HepG2 (cell line): ENCODE results near the gene TACC3. TPM values are rescaled to one million over a fixed set of nuclear protein-coding genes. Genes with fewer than 3 reads are reported as not detected.

Experiments
- CAMTA2 ChIP-seq: sonication (generic); formaldehyde crosslinking; IDR thresholded peaks from 2 replicates; pipeline ENCODE4 v1.4.0; 2020; ENCODE audit warnings: mild to moderate bottlenecking, missing genetic modification reagents, borderline replicate concordance
- CENPX ChIP-seq: sonication (generic); formaldehyde crosslinking; IDR thresholded peaks from 2 replicates; pipeline ENCODE4 v1.9.0; 2021; ENCODE audit warnings: mild to moderate bottlenecking, missing genetic modification reagents, moderate library complexity
- DNMT1 ChIP-seq: sonication (generic); formaldehyde crosslinking; IDR thresholded peaks from 2 replicates; pipeline ENCODE4 v1.5.1; 2020; ENCODE audit warnings: mild to moderate bottlenecking, missing genetic modification reagents
- DPF2 ChIP-seq: sonication (generic); formaldehyde crosslinking; IDR thresholded peaks from 2 replicates; pipeline ENCODE4 v1.4.0; 2020; ENCODE audit warnings: mild to moderate bottlenecking, low read depth, missing genetic modification reagents, borderline replicate concordance
- ERF ChIP-seq: IDR thresholded peaks from 2 replicates; pipeline ENCODE4 v1.6.1; 2018; ENCODE audit warnings: missing biosample characterization, missing genetic modification reagents
- GZF1 ChIP-seq: sonication (generic); formaldehyde crosslinking; IDR thresholded peaks from 2 replicates; pipeline ENCODE4 v1.5.1; 2020; ENCODE audit warnings: mild to moderate bottlenecking, missing genetic modification reagents
- HDAC1 ChIP-seq: sonication (generic); formaldehyde crosslinking; IDR thresholded peaks from 2 replicates; pipeline ENCODE4 v1.5.1; 2020; ENCODE audit warnings: mild to moderate bottlenecking, missing genetic modification reagents
- HNRNPK ChIP-seq: fragments of 200-400 bp; formaldehyde crosslinking; IDR thresholded peaks from 2 replicates; pipeline ENCODE4 v1.6.1; 2018; ENCODE audit warnings: low read length, low read depth, moderate library complexity, mild to moderate bottlenecking; ENCODE audit not compliant: poor library complexity, severe bottlenecking
- ISX ChIP-seq: sonication (generic); formaldehyde crosslinking; conservative IDR thresholded peaks from 2 replicates; pipeline ENCODE4 v1.5.0; 2020; ENCODE audit warnings: missing genetic modification reagents
- KLF13 ChIP-seq: sonication (generic); formaldehyde crosslinking; IDR thresholded peaks from 2 replicates; pipeline ENCODE4 v1.4.0; 2020; ENCODE audit warnings: mild to moderate bottlenecking, missing genetic modification reagents
- POLR2AphosphoS5 ChIP-seq: IDR thresholded peaks from 2 replicates; pipeline ENCODE4 v1.6.1; 2012; ENCODE audit warnings: low read depth, low read length
- SIX1 ChIP-seq: sonication (generic); formaldehyde crosslinking; IDR thresholded peaks from 2 replicates; pipeline ENCODE4 v1.4.0; 2020; ENCODE audit warnings: missing genetic modification reagents, borderline replicate concordance
- SNAPC2 ChIP-seq: sonication (generic); formaldehyde crosslinking; IDR thresholded peaks from 2 replicates; pipeline ENCODE4 v1.8.1; 2022; ENCODE audit warnings: mild to moderate bottlenecking, missing genetic modification reagents
- ZBTB42 ChIP-seq: sonication (generic); formaldehyde crosslinking; IDR thresholded peaks from 2 replicates; pipeline ENCODE4 v1.5.0; 2020; ENCODE audit warnings: mild to moderate bottlenecking, missing genetic modification reagents
- polyA plus RNA-seq, 8 experiments: library from polyadenylated mRNA; depleted of rRNA in 3 of 8; stranded (reverse) in 7 of 8; unstranded in 1 of 8; fragments of >200 nt; fragmentation: Illumina TruSeq in 4 of 8; extraction: Trizol in 4 of 8; gene quantifications; 2 replicates each; pipeline versions ENCODE4 v1.2.1 to v1.2.3, GENCODE V29; 2011 to 2016; ENCODE audit warnings: low read depth in 4 of 8, missing spikeins in 1 of 8, mixed read lengths in 1 of 8; ENCODE audit not compliant: insufficient read depth in 1 of 8
- total RNA-seq, 5 experiments: library from RNA; depleted of rRNA; stranded (reverse); fragments of >200 nt; fragmentation: Illumina TruSeq; extraction: Trizol; gene quantifications; 2 replicates each; pipeline ENCODE4 v1.2.3, GENCODE V29; 2016; ENCODE audit warnings: low read depth in 1 of 5
- TF ChIP-seq, protein P1 (sequence below): sonication (generic); formaldehyde crosslinking; IDR thresholded peaks from 2 replicates; pipeline ENCODE4 v1.5.0; 2020; ENCODE audit warnings: mild to moderate bottlenecking, low read depth, missing genetic modification reagents, borderline replicate concordance
- TF ChIP-seq, protein P2 (sequence below): sonication (generic); formaldehyde crosslinking; IDR thresholded peaks from 2 replicates; pipeline ENCODE4 v1.5.0; 2020; ENCODE audit warnings: missing genetic modification reagents
- TF ChIP-seq, protein P3 (sequence below): sonication (generic); formaldehyde crosslinking; IDR thresholded peaks from 2 replicates; pipeline ENCODE4 v1.4.0; 2020; ENCODE audit warnings: mild to moderate bottlenecking, missing genetic modification reagents
- TF ChIP-seq, protein P4 (sequence below): sonication (generic); formaldehyde crosslinking; IDR thresholded peaks from 2 replicates; pipeline ENCODE4 v1.4.0; 2020; ENCODE audit warnings: missing genetic modification reagents
- TF ChIP-seq, protein P5 (sequence below): sonication (generic); formaldehyde crosslinking; IDR thresholded peaks from 2 replicates; pipeline ENCODE4 v1.8.1; 2022; ENCODE audit warnings: mild to moderate bottlenecking, missing genetic modification reagents
- TF ChIP-seq, protein P6 (sequence below): fragments of 450-650 bp; IDR thresholded peaks from 2 replicates; pipeline ENCODE4 v1.6.1; 2017; ENCODE audit warnings: mild to moderate bottlenecking

TACC3 gene
- total and polyA plus RNA-seq, 2 of the 13 experiments (the other 11 are each of a cell fraction or from before 2014, with no cell fraction given) = 20.3 to 21.2 TPM

DNA sequence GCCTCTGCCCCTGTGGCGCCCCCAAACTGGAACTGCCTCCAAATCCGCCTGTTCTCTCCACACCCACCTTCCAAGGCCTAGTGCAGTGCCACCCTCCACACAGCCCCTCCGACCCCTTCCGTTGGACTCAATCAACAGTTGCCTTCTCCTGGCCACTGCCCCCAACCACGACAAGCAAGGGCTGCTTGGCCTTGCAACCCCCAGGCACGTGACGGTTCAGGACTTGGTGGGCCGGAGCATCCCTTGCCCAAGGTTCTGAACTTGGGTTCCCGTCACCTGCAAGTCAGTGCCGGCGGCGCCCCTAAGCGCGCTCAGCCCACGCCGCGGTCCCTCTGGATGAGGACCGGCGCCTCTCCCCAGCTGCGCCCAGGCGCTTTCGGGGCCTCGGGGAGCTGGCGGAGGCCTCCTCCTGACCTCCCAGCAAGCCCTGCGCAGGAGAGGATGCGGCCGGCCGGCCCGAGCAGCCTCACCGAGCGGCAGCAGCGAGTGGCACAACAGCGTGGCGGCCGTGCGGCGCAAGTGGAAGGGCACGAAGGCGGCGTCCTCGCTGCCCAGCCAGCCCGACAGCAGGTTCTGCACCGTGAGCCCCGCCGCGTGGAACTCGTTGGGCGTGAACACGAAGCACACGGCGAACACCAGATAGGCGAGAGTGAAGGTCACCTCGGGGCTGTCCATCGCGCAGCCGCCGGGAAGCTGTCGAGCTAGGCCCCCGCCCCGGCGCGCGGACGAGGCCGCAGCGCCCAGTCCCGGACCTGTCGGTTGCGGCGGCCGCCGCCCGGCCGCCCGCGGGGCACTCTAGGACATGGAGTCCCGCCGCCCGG, 948 bp upstream of the TACC3 start (continued):
- TF ChIP-seq, protein P1, sequence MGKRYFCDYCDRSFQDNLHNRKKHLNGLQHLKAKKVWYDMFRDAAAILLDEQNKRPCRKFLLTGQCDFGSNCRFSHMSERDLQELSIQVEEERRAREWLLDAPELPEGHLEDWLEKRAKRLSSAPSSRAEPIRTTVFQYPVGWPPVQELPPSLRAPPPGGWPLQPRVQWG (CRISPR knock-in tag) = no peak
- TF ChIP-seq DPF2 (CRISPR knock-in tag) (no peak), CENPX (CRISPR knock-in tag) (no peak), ERF (CRISPR knock-in tag) (no peak), ZBTB42 (no peak), DNMT1 (CRISPR knock-in tag) (no peak), KLF13 (CRISPR knock-in tag) (peak; percentile 70; the same call in 1 of the 2 replicates), POLR2AphosphoS5 (peak; percentile 42; the same call in 1 of the 2 replicates), SIX1 (CRISPR knock-in tag) (no peak), HDAC1 (CRISPR knock-in tag) (peak; percentile 19; the same call in 1 of the 2 replicates), GZF1 (CRISPR knock-in tag) (no peak), ISX (CRISPR knock-in tag) (no peak), CAMTA2 (CRISPR knock-in tag) (peak; percentile 74; the same call in 1 of the 2 replicates), SNAPC2 (CRISPR knock-in tag) (0 out of 2 replicates have a peak, but pooled peaks have one; percentile 51), HNRNPK (no peak)
- TF ChIP-seq, protein P2, sequence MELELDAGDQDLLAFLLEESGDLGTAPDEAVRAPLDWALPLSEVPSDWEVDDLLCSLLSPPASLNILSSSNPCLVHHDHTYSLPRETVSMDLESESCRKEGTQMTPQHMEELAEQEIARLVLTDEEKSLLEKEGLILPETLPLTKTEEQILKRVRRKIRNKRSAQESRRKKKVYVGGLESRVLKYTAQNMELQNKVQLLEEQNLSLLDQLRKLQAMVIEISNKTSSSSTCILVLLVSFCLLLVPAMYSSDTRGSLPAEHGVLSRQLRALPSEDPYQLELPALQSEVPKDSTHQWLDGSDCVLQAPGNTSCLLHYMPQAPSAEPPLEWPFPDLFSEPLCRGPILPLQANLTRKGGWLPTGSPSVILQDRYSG (CRISPR knock-in tag) = no peak
- TF ChIP-seq, protein P3, sequence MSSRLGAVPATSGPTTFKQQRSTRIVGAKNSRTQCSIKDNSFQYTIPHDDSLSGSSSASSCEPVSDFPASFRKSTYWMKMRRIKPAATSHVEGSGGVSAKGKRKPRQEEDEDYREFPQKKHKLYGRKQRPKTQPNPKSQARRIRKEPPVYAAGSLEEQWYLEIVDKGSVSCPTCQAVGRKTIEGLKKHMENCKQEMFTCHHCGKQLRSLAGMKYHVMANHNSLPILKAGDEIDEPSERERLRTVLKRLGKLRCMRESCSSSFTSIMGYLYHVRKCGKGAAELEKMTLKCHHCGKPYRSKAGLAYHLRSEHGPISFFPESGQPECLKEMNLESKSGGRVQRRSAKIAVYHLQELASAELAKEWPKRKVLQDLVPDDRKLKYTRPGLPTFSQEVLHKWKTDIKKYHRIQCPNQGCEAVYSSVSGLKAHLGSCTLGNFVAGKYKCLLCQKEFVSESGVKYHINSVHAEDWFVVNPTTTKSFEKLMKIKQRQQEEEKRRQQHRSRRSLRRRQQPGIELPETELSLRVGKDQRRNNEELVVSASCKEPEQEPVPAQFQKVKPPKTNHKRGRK (CRISPR knock-in tag) = peak; percentile 43; the same call in 1 of the 2 replicates
- TF ChIP-seq, protein P4, sequence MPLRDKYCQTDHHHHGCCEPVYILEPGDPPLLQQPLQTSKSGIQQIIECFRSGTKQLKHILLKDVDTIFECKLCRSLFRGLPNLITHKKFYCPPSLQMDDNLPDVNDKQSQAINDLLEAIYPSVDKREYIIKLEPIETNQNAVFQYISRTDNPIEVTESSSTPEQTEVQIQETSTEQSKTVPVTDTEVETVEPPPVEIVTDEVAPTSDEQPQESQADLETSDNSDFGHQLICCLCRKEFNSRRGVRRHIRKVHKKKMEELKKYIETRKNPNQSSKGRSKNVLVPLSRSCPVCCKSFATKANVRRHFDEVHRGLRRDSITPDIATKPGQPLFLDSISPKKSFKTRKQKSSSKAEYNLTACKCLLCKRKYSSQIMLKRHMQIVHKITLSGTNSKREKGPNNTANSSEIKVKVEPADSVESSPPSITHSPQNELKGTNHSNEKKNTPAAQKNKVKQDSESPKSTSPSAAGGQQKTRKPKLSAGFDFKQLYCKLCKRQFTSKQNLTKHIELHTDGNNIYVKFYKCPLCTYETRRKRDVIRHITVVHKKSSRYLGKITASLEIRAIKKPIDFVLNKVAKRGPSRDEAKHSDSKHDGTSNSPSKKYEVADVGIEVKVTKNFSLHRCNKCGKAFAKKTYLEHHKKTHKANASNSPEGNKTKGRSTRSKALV = peak; percentile 89
- TF ChIP-seq, protein P5, sequence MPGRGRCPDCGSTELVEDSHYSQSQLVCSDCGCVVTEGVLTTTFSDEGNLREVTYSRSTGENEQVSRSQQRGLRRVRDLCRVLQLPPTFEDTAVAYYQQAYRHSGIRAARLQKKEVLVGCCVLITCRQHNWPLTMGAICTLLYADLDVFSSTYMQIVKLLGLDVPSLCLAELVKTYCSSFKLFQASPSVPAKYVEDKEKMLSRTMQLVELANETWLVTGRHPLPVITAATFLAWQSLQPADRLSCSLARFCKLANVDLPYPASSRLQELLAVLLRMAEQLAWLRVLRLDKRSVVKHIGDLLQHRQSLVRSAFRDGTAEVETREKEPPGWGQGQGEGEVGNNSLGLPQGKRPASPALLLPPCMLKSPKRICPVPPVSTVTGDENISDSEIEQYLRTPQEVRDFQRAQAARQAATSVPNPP (CRISPR knock-in tag) = no peak
- TF ChIP-seq, protein P6, sequence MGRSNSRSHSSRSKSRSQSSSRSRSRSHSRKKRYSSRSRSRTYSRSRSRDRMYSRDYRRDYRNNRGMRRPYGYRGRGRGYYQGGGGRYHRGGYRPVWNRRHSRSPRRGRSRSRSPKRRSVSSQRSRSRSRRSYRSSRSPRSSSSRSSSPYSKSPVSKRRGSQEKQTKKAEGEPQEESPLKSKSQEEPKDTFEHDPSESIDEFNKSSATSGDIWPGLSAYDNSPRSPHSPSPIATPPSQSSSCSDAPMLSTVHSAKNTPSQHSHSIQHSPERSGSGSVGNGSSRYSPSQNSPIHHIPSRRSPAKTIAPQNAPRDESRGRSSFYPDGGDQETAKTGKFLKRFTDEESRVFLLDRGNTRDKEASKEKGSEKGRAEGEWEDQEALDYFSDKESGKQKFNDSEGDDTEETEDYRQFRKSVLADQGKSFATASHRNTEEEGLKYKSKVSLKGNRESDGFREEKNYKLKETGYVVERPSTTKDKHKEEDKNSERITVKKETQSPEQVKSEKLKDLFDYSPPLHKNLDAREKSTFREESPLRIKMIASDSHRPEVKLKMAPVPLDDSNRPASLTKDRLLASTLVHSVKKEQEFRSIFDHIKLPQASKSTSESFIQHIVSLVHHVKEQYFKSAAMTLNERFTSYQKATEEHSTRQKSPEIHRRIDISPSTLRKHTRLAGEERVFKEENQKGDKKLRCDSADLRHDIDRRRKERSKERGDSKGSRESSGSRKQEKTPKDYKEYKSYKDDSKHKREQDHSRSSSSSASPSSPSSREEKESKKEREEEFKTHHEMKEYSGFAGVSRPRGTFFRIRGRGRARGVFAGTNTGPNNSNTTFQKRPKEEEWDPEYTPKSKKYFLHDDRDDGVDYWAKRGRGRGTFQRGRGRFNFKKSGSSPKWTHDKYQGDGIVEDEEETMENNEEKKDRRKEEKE = no peak
